Fibroblast of lung (primary cell): Measurements from ENCODE around the gene HPCAL1.

Experiments
- EZH2 ChIP-seq: IDR thresholded peaks from 2 replicates; pipeline ENCODE4 v1.5.1; 2012; ENCODE audit warnings: low read length, control low read depth, mild to moderate bottlenecking; ENCODE audit errors: missing control alignments
- TF ChIP-seq, protein P1 (sequence below), 2 donors: IDR thresholded peaks in 1 of 2; conservative IDR thresholded peaks in 1 of 2; 1 replicate in 1 of 2; 2 replicates in 1 of 2; pipeline ENCODE4 v1.5.1; 2011 to 2012; ENCODE audit warnings: low read length in 2 of 2, control low read depth in 1 of 2, inconsistent platforms in 1 of 2, low read depth in 1 of 2, mild to moderate bottlenecking in 1 of 2

DNA sequence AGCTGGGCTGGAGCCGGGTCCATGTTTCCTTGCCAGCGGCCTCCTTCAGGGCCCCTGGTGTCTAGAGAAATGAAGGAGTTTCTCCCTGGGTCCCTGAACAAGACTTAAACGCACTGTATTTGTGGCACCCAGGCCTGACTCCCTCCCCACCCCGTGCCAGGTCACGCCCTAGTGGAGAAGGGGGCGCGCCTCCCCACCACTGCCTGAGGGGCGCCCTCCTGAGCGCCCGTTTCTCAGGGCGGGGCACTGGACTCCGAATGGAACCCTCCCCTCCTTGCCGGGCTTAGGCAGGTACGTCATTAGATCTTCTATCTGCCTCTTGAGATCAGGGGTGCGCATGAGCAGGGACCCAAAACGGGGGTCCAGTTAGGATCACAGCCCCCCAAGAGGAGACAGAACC is 129.1 kb downstream of the HPCAL1 start:
- TF ChIP-seq, protein P1, sequence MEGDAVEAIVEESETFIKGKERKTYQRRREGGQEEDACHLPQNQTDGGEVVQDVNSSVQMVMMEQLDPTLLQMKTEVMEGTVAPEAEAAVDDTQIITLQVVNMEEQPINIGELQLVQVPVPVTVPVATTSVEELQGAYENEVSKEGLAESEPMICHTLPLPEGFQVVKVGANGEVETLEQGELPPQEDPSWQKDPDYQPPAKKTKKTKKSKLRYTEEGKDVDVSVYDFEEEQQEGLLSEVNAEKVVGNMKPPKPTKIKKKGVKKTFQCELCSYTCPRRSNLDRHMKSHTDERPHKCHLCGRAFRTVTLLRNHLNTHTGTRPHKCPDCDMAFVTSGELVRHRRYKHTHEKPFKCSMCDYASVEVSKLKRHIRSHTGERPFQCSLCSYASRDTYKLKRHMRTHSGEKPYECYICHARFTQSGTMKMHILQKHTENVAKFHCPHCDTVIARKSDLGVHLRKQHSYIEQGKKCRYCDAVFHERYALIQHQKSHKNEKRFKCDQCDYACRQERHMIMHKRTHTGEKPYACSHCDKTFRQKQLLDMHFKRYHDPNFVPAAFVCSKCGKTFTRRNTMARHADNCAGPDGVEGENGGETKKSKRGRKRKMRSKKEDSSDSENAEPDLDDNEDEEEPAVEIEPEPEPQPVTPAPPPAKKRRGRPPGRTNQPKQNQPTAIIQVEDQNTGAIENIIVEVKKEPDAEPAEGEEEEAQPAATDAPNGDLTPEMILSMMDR (conservative IDR thresholded peaks at IDR 0.05 in 1 of 2, IDR thresholded peaks at IDR 0.05 in 1 of 2; ENCODE audit: low read depth in 1 of 2, low read length in 2 of 2): no peak
- TF ChIP-seq EZH2: no peak
